Measurements from ENCODE around the gene GAGE12D.
"Not testable (repeated sequence)": the region's sequence is repeated elsewhere in the genome, so short reads cannot be mapped to it uniquely, and the experiment has no call there.

Gene GAGE12D

GRCh38 chrX:49541433-49541832 is at the start of gene GAGE12D:
GAGE12D (plus strand) TSS chrX:49541733; CDS start chrX:49542888, 1,155 bp downstream.
- not testable (repeated sequence) for DNase-seq

GRCh38 chrX:49531877-49532276 is 9.7 kb upstream of the GAGE12D start, which contains the start of gene GAGE12C:
GAGE12C (plus strand) TSS chrX:49532177; CDS start chrX:49533332, 1,155 bp downstream.
- not testable (repeated sequence) for DNase-seq

GRCh38 chrX:49550989-49551388 is 9.5 kb downstream of the GAGE12D start, which contains the start of gene GAGE12E:
GAGE12E (plus strand) TSS chrX:49551289; CDS start chrX:49552444, 1,155 bp downstream.
- not testable (repeated sequence) for DNase-seq

- DNase-seq: not testable (repeated sequence)
These were observed 19.0 kb downstream of the GAGE12D start, which contains the start of gene GAGE12F for GRCh38 chrX:49560542-49560941. GAGE12F (plus strand) TSS chrX:49560842; CDS start chrX:49561997, 1,155 bp downstream.

- not testable (repeated sequence) for DNase-seq
These were observed 27.2 kb downstream of the GAGE12D start for GRCh38 chrX:49568728-49569127.

GRCh38 chrX:49569152-49569551 is 27.6 kb downstream of the GAGE12D start:
- not testable (repeated sequence) for DNase-seq

GRCh38 chrX:49570100-49570499 is 28.6 kb downstream of the GAGE12D start, which contains the start of gene GAGE12G:
GAGE12G (plus strand) TSS chrX:49570400; CDS start chrX:49571555, 1,155 bp downstream.
- DNase-seq: not testable (repeated sequence)

GRCh38 chrX:49579649-49580048 is 38.1 kb downstream of the GAGE12D start, which contains the start of gene GAGE12H:
GAGE12H (plus strand) TSS chrX:49579949; CDS start chrX:49581104, 1,155 bp downstream.
- DNase-seq: not testable (repeated sequence)

- not testable (repeated sequence) for DNase-seq
These were observed 47.7 kb downstream of the GAGE12D start, which contains the start of gene GAGE2A for GRCh38 chrX:49589196-49589595. GAGE2A (plus strand) TSS chrX:49589496; CDS start chrX:49590651, 1,155 bp downstream.

- peak; percentile 2 for DNase-seq
These were observed 48.4 kb downstream of the GAGE12D start for GRCh38 chrX:49589769-49590478.

GRCh38 chrX:49590488-49590887 is 49.0 kb downstream of the GAGE12D start:
- DNase-seq: not testable (repeated sequence)

Data from stimulated activated CD4-positive, alpha-beta T cell treated with anti-CD3 and anti-CD28 coated beads, Interleukin-4, amount 100 ng/mL, for 1 hour (primary cell).